PC-9 (cell line): Measurements from ENCODE around the gene HEMK1. TPM values are rescaled to one million over a fixed set of nuclear protein-coding genes. Genes with fewer than 3 reads are reported as not detected.

ENCODE experiments used
- BruUV-seq: library from RNA; stranded (reverse); fragments of 400-500 nt; replicated peaks from 2 replicates; lab custom pipeline; 2021; lab: Mats Ljungman, UMichigan
- CTCF ChIA-PET: fragments of 300-600 bp; sonication (Branson Sonifier 250); formaldehyde crosslinking; loops from one replicate; lab custom pipeline; 2022; ENCODE audit warnings: antibody characterized with exemption; lab: Charles Lee
- POLR2A ChIA-PET: fragments of 300-600 bp; sonication (Branson Sonifier 250); formaldehyde crosslinking; loops from one replicate; lab custom pipeline; 2022; ENCODE audit warnings: antibody characterized with exemption; ENCODE audit not compliant: unreplicated experiment; lab: Charles Lee
- DNase-seq, 2 experiments: peaks; one replicate each; pipeline versions ENCODE4 v3.0.0 to v3.0.0-alpha.2; 2015 to 2022; ENCODE audit warnings: mixed read lengths in 1 of 2
- H2AFZ ChIP-seq: fragments of 200-600 bp; sonication (generic); 2 replicates; pipeline ENCODE4 v1.8.1; 2017; ENCODE audit warnings: antibody characterized with exemption
- H3F3A ChIP-seq: fragments of 200-600 bp; sonication (generic); 2 replicates; pipeline ENCODE4 v1.8.1; 2017; ENCODE audit warnings: antibody characterized with exemption, mild to moderate bottlenecking, low read depth; ENCODE audit not compliant: insufficient read depth
- H3K27ac ChIP-seq: fragments of 200-600 bp; sonication (generic); 2 replicates; pipeline ENCODE4 v1.6.1; 2016; ENCODE audit warnings: mixed run types
- H3K27me3 ChIP-seq: fragments of 200-600 bp; sonication (generic); 2 replicates; pipeline ENCODE4 v1.6.1; 2016; ENCODE audit warnings: low read depth, mixed run types; ENCODE audit not compliant: insufficient read depth
- H3K36me3 ChIP-seq: fragments of 200-600 bp; sonication (generic); 2 replicates; pipeline ENCODE4 v1.6.1; 2016; ENCODE audit warnings: low read depth, mixed run types
- H3K4me1 ChIP-seq: fragments of 200-600 bp; sonication (generic); replicated peaks from 2 replicates; pipeline ENCODE4 v1.6.1; 2016; ENCODE audit warnings: mixed run types; ENCODE audit not compliant: insufficient read depth
- H3K4me2 ChIP-seq: fragments of 200-600 bp; sonication (generic); 2 replicates; pipeline ENCODE4 v1.6.1; 2017; ENCODE audit warnings: mixed run types
- H3K4me3 ChIP-seq: fragments of 200-600 bp; sonication (generic); 2 replicates; pipeline ENCODE4 v1.6.1; 2016; ENCODE audit warnings: mixed run types
- H3K79me2 ChIP-seq: fragments of 200-600 bp; sonication (generic); 2 replicates; pipeline ENCODE4 v1.6.1; 2017; ENCODE audit warnings: low read depth, mixed run types
- H3K9me2 ChIP-seq: fragments of 200-600 bp; sonication (generic); 2 replicates; pipeline ENCODE4 v1.8.1; 2017; ENCODE audit warnings: mild to moderate bottlenecking; ENCODE audit not compliant: insufficient read depth
- H3K9me3 ChIP-seq: fragments of 200-600 bp; sonication (generic); 2 replicates; pipeline ENCODE4 v1.8.1; 2016; ENCODE audit warnings: low read depth; ENCODE audit not compliant: insufficient read depth
- H4K20me1 ChIP-seq: fragments of 200-600 bp; sonication (generic); 2 replicates; pipeline ENCODE4 v1.8.1; 2017; ENCODE audit not compliant: insufficient read depth
- EZH2 ChIP-seq: fragments of 200-600 bp; sonication (generic); IDR thresholded peaks from 2 replicates; pipeline ENCODE4 v1.8.0; 2017; ENCODE audit warnings: antibody characterized with exemption, low read depth
- intact Hi-C: fragments of 100-400 bp; cut with micrococcal nuclease; formaldehyde crosslinking; loops from one replicate; pipeline ENCODE4 v1.10.0; 2022; ENCODE audit not compliant: unreplicated experiment
- total RNA-seq: library from RNA; stranded (reverse); gene quantifications from 2 replicates; pipeline ENCODE4 v1.2.3, GENCODE V29; 2021
- TF ChIP-seq, protein P1 (sequence below): fragments of 200-600 bp; sonication (generic); conservative IDR thresholded peaks from 2 replicates; pipeline ENCODE4 v1.6.1; 2017; ENCODE audit warnings: mixed run types, antibody characterized with exemption, mild to moderate bottlenecking, moderate library complexity

Gene HEMK1
- total RNA-seq, 1 experiment from 2014 or later, result 20.6 TPM

DNA sequence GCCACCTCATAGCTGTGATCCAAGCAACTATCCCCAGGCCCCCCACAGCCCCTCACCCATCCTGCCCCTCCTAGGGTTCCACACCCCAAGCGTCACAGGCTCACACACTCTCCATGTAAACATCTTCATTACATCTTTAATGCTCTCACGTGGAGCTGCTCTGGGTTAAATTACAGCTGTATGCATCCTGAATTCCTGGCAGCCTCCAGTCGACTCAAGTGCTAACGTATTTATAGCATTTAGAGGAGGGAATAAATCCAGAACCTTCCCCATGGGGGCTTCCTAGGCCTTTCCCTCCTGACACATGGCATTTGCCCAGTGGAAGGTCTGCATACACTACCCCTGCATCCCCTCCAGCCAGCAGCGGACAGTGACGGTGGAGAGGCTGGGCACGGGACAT lies 11.4 kb upstream of the HEMK1 start:
- intact Hi-C loops, result loop anchor here (10.0 kb wide), 1 partner anchor 433 kb away; no protein-coding TSS in a partner anchor
- H3K36me3 ChIP-seq, result no peaks in the 10 kb centered on the region
- H4K20me1 ChIP-seq, result no peaks in the 10 kb centered on the region
- no peak overlapping the region for H3K27ac ChIP-seq
- H3K27me3 ChIP-seq, result no peaks in the 10 kb centered on the region; the same call in 1 of the 2 replicates
- no peaks in the 10 kb centered on the region for H3K79me2 ChIP-seq
- DNase-seq, result no peak
- ChIA-PET POLR2A (no interaction called here), CTCF (interaction anchor here (1.0 kb wide), 1 partner anchor 11 kb away, joined by 3 read pairs; no protein-coding TSS in a partner anchor)
- H3K4me1 ChIP-seq, result no peaks in the 10 kb centered on the region
- no peak overlapping the region for H3K4me2 ChIP-seq
- no peak overlapping the region for H3K4me3 ChIP-seq
- no TSS peak for BruUV-seq
- H3F3A ChIP-seq, result no peaks in the 10 kb centered on the region
- TF ChIP-seq, protein P1, sequence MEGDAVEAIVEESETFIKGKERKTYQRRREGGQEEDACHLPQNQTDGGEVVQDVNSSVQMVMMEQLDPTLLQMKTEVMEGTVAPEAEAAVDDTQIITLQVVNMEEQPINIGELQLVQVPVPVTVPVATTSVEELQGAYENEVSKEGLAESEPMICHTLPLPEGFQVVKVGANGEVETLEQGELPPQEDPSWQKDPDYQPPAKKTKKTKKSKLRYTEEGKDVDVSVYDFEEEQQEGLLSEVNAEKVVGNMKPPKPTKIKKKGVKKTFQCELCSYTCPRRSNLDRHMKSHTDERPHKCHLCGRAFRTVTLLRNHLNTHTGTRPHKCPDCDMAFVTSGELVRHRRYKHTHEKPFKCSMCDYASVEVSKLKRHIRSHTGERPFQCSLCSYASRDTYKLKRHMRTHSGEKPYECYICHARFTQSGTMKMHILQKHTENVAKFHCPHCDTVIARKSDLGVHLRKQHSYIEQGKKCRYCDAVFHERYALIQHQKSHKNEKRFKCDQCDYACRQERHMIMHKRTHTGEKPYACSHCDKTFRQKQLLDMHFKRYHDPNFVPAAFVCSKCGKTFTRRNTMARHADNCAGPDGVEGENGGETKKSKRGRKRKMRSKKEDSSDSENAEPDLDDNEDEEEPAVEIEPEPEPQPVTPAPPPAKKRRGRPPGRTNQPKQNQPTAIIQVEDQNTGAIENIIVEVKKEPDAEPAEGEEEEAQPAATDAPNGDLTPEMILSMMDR, result no peak
- no peak for TF ChIP-seq EZH2
- H3K9me3 ChIP-seq, result no peaks in the 10 kb centered on the region
- H3K9me2 ChIP-seq, result no peaks in the 10 kb centered on the region
- H2AFZ ChIP-seq, result no peak overlapping the region

DNA sequence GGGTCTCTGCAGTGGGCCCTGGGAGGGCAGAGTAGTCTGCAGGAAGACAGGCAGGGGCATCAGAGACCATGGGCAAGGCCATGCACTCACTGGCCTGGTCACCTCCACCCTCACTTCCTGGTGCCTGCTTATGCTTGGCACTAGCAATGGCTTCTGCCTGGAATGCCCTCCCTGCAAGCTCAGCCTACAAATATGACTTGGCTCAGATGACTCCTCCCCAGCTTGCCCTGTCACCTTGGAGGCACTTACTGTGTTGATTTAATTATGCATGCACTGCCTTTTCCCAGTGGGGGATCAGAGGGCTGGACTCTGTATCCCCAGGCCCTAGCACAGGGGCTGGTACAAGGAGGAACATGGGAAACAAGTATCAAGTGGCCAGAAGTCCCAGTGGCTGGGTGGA lies 9.6 kb upstream of the HEMK1 start:
- no peaks in the 10 kb centered on the region for H3K79me2 ChIP-seq
- H3K36me3 ChIP-seq, result no peaks in the 10 kb centered on the region
- no peak overlapping the region for H2AFZ ChIP-seq
- no peaks in the 10 kb centered on the region for H3K9me2 ChIP-seq
- no peak overlapping the region for H3K4me3 ChIP-seq
- ChIA-PET CTCF (no interaction called here), POLR2A (no interaction called here)
- DNase-seq, result peak; percentile 25 to 58
- H3K27ac ChIP-seq, result no peak overlapping the region
- H3K27me3 ChIP-seq, result no peaks in the 10 kb centered on the region; the same call in 1 of the 2 replicates
- BruUV-seq, result no TSS peak
- H3K9me3 ChIP-seq, result no peaks in the 10 kb centered on the region
- no peak overlapping the region for H3K4me2 ChIP-seq
- no peaks in the 10 kb centered on the region for H3F3A ChIP-seq
- H4K20me1 ChIP-seq, result no peaks in the 10 kb centered on the region
- TF ChIP-seq, protein P1, result no peak
- TF ChIP-seq EZH2, result no peak
- H3K4me1 ChIP-seq, result no peaks in the 10 kb centered on the region
- intact Hi-C loops, result loop anchor here (10.0 kb wide), 1 partner anchor 435 kb away; no protein-coding TSS in a partner anchor

DNA sequence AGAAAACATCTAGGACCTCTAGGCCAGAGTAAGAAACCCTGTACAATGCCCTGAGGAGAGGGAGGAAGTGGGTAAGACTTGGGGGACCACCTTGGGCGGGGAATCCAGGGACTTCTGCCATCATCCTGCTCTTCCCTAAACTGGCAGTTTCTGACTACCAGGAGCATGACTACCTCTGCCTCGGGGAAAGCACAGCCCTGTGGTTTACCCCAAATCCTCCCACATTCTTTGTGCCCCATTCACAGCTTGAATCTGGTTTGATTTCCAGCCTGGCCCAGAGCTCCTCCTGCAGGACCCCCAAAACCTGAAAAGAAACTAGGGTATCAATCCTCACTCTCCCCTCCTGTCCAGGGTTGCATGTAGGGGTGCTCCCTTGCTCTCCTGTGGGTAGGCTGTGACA lies 6.5 kb upstream of the HEMK1 start:
- Histone ChIP-seq H3K4me2 (no peak overlapping the region), H2AFZ (no peak overlapping the region), H3K4me1 (peaks cover 6% of the 10 kb centered on the region; the same call in 1 of the 2 replicates), H3K36me3 (no peaks in the 10 kb centered on the region), H3K9me2 (no peaks in the 10 kb centered on the region), H3K4me3 (no peak overlapping the region), H3F3A (peaks cover 1% of the 10 kb centered on the region; the same call in 1 of the 2 replicates), H3K27me3 (no peaks in the 10 kb centered on the region), H3K79me2 (no peaks in the 10 kb centered on the region), H3K9me3 (no peaks in the 10 kb centered on the region), H3K27ac (no peak overlapping the region), H4K20me1 (no peaks in the 10 kb centered on the region)
- no peak for DNase-seq
- POLR2A ChIA-PET, result no interaction called here
- no peak for TF ChIP-seq EZH2
- TF ChIP-seq, protein P1, result no peak
- CTCF ChIA-PET, result no interaction called here
- BruUV-seq, result no TSS peak
- intact Hi-C loops, result no loop called here
